SK-N-SH (cell line): ENCODE results near the gene RIMS1. TPM values are rescaled to one million over a fixed set of nuclear protein-coding genes. Genes with fewer than 3 reads are reported as not detected.

ENCODE experiments used
- CTCF ChIA-PET: fragments of 300-600, 350-600 bp; formaldehyde crosslinking; extraction: SDS; loops from one replicate; lab custom pipeline; 2021; lab: Yijun Ruan, JAX
- POLR2A ChIA-PET: fragments of 350-600 bp; sonication (Branson Sonifier 250); formaldehyde crosslinking; extraction: SDS; loops from one replicate; lab custom pipeline; 2020; ENCODE audit warnings: antibody characterized with exemption, inconsistent platforms; lab: Yijun Ruan, JAX
- DNase-seq: peaks from one replicate; pipeline ENCODE4 v3.0.0; 2012
- H2AFZ ChIP-seq: fragments of 200-600 bp; sonication (generic); 2 replicates; pipeline ENCODE4 v1.8.1; 2016; ENCODE audit warnings: antibody characterized with exemption, mild to moderate bottlenecking, low read depth
- H3F3A ChIP-seq: fragments of 200-600 bp; sonication (generic); replicated peaks from 2 replicates; pipeline ENCODE3; 2016; ENCODE audit warnings: antibody characterized with exemption, mild to moderate bottlenecking; ENCODE audit not compliant: insufficient read depth
- H3K27ac ChIP-seq, 2 experiments: fragments of 200-500 bp in 1 of 2; fragments of 200-600 bp in 1 of 2; sonication (Bioruptor generic) in 1 of 2; sonication (generic), shearing (Covaris generic) in 1 of 2; 2 replicates each; pipeline versions ENCODE4 v1.5.1 to v1.6.1; 2014 to 2016; ENCODE audit warnings: low read depth in 2 of 2, inconsistent platforms in 1 of 2, low read length in 1 of 2, mild to moderate bottlenecking in 1 of 2, mixed read lengths in 1 of 2
- H3K27me3 ChIP-seq: fragments of 200-600 bp; sonication (generic), shearing (Covaris generic); 2 replicates; pipeline ENCODE4 v1.6.1; 2016; ENCODE audit warnings: mixed run types; ENCODE audit not compliant: insufficient read depth
- H3K36me3 ChIP-seq, 2 experiments: fragments of 200-500 bp in 1 of 2; fragments of 200-600 bp in 1 of 2; sonication (Bioruptor generic) in 1 of 2; sonication (generic) in 1 of 2; replicated peaks in 1 of 2; 2 replicates each; pipeline versions ENCODE3 to v1.5.1; 2014 to 2016; ENCODE audit warnings: low read length in 1 of 2, mild to moderate bottlenecking in 1 of 2; ENCODE audit not compliant: insufficient read depth in 2 of 2, control insufficient read depth in 1 of 2
- H3K4me1 ChIP-seq, 2 experiments: fragments of 200-500 bp in 1 of 2; fragments of 200-600 bp in 1 of 2; sonication (Bioruptor generic) in 1 of 2; sonication (generic), shearing (Covaris generic) in 1 of 2; 2 replicates each; pipeline versions ENCODE4 v1.5.1 to v1.6.1; 2014 to 2016; ENCODE audit warnings: low read depth in 1 of 2, low read length in 1 of 2, mixed run types in 1 of 2; ENCODE audit not compliant: insufficient read depth in 2 of 2, control insufficient read depth in 1 of 2
- H3K4me2 ChIP-seq: fragments of 200-600 bp; sonication (generic), shearing (Covaris generic); 2 replicates; pipeline ENCODE4 v1.6.1; 2017; ENCODE audit warnings: mixed run types
- H3K4me3 ChIP-seq, 2 experiments: fragments of 200-500 bp in 1 of 2; fragments of 200-600 bp in 1 of 2; sonication (Bioruptor generic) in 1 of 2; sonication (generic), shearing (Covaris generic) in 1 of 2; 2 replicates each; pipeline versions ENCODE4 v1.5.1 to v1.8.1; 2014 to 2016; ENCODE audit warnings: low read depth in 2 of 2, inconsistent platforms in 1 of 2, low read length in 1 of 2, mild to moderate bottlenecking in 1 of 2, mixed read lengths in 1 of 2, moderate library complexity in 1 of 2
- H3K79me2 ChIP-seq: fragments of 200-600 bp; sonication (generic); 2 replicates; pipeline ENCODE4 v1.8.1; 2017; ENCODE audit warnings: mild to moderate bottlenecking; ENCODE audit not compliant: insufficient read depth
- H3K9ac ChIP-seq: fragments of 200-600 bp; sonication (generic); 2 replicates; pipeline ENCODE4 v1.6.1; 2017; ENCODE audit warnings: mixed run types
- H3K9me2 ChIP-seq: fragments of 200-600 bp; sonication (generic); 2 replicates; pipeline ENCODE4 v1.6.1; 2017; ENCODE audit warnings: mixed run types
- H3K9me3 ChIP-seq: fragments of 200-600 bp; sonication (generic); 2 replicates; pipeline ENCODE4 v1.6.1; 2017; ENCODE audit warnings: mixed run types, mild to moderate bottlenecking, moderate library complexity
- H4K20me1 ChIP-seq: fragments of 200-600 bp; sonication (generic); 2 replicates; pipeline ENCODE4 v1.6.1; 2017; ENCODE audit warnings: mild to moderate bottlenecking, mixed run types; ENCODE audit not compliant: insufficient read depth
- CTCF ChIP-seq: fragments of 200-600 bp; sonication (generic); IDR thresholded peaks from 2 replicates; pipeline ENCODE4 v1.6.1; 2017; ENCODE audit warnings: antibody characterized with exemption, mild to moderate bottlenecking, moderate library complexity
- EZH2phosphoT487 ChIP-seq: fragments of 200-600 bp; sonication (generic); IDR thresholded peaks from 2 replicates; pipeline ENCODE4 v1.6.1; 2017; ENCODE audit warnings: low read depth, mixed run types, mild to moderate bottlenecking, antibody characterized with exemption, moderate library complexity, borderline replicate concordance
- FOXJ3 ChIP-seq: sonication (generic); formaldehyde crosslinking; IDR thresholded peaks from 2 replicates; pipeline ENCODE4 v1.5.1; 2020; ENCODE audit warnings: mild to moderate bottlenecking, missing genetic modification reagents
- REST ChIP-seq: IDR thresholded peaks from 2 replicates; pipeline ENCODE4 v1.6.1; 2012; ENCODE audit warnings: mild to moderate bottlenecking, low read depth, low read length, moderate library complexity
- USF2 ChIP-seq: fragments of 150-350 bp; IDR thresholded peaks from 2 replicates; pipeline ENCODE4 v1.6.1; 2017; ENCODE audit warnings: antibody characterized with exemption, low read length, low read depth, borderline replicate concordance
- ZBTB33 ChIP-seq: IDR thresholded peaks from 2 replicates; pipeline ENCODE4 v1.4.0; 2012; ENCODE audit warnings: low read depth, borderline replicate concordance
- WGBS: methylation state at CpG from one replicate; pipeline ENCODE4 v1.1.6; 2017; ENCODE audit warnings: low lambda C conversion rate; 5-methylcytosine and 5-hydroxymethylcytosine counted together
- polyA plus RNA-seq, 3 experiments: library from polyadenylated mRNA; depleted of rRNA; stranded (reverse); fragments of >200 nt; gene quantifications; 2 replicates each; pipeline ENCODE4 v1.2.3, GENCODE V29; 2012

Gene RIMS1
- polyA plus RNA-seq, 1 of the 3 experiments (the other 2 are of a cell fraction): 0.20 TPM

- Histone ChIP-seq H2AFZ (peak overlapping the region; percentile 46; the same call in 1 of the 2 replicates), H3K27ac (no peak overlapping the region), H3K9me2 (no peaks in the 10 kb centered on the region), H3K4me3 (no peak overlapping the region), H3F3A (no peaks in the 10 kb centered on the region), H3K79me2 (no peaks in the 10 kb centered on the region), H3K9me3 (no peaks in the 10 kb centered on the region), H3K4me1 (no peaks in the 10 kb centered on the region; a peak in 1 of 4 replicates), H3K9ac (no peak overlapping the region), H3K36me3 (no peaks in the 10 kb centered on the region), H3K4me2 (no peak overlapping the region), H3K27me3 (no peaks in the 10 kb centered on the region), H4K20me1 (no peaks in the 10 kb centered on the region)
- ChIA-PET POLR2A (interaction anchor here (0.6 kb wide), 1 partner anchor 16 kb away, joined by 3 read pairs; no protein-coding TSS in a partner anchor), CTCF (interaction anchor here (1.0 kb wide), 1 partner anchor 26 kb away, joined by 3 read pairs; no protein-coding TSS in a partner anchor)
- no peak for DNase-seq
- WGBS: 68% methylated on average over 8 of the region's 8 CpGs
- no peak for TF ChIP-seq REST
- no peak for TF ChIP-seq FOXJ3
- TF ChIP-seq EZH2phosphoT487: no peak
- TF ChIP-seq USF2: no peak
Observed at GRCh38 chr6:72386324-72386723, 500.0 kb downstream of the RIMS1 start.

GRCh38 chr6:72389698-72390097 lies 503.3 kb downstream of the RIMS1 start:
- Histone ChIP-seq H4K20me1 (no peaks in the 10 kb centered on the region), H3K4me3 (no peak overlapping the region), H3K27me3 (no peaks in the 10 kb centered on the region), H3K79me2 (no peaks in the 10 kb centered on the region), H3K9ac (no peak overlapping the region), H3K27ac (no peak overlapping the region), H3K9me3 (no peaks in the 10 kb centered on the region), H3K36me3 (no peaks in the 10 kb centered on the region), H2AFZ (no peak overlapping the region), H3K4me2 (no peak overlapping the region), H3K4me1 (no peaks in the 10 kb centered on the region; a peak in 1 of 4 replicates), H3F3A (no peaks in the 10 kb centered on the region), H3K9me2 (no peaks in the 10 kb centered on the region; the same call in 1 of the 2 replicates)
- 97% methylated on average over 1 of the region's 1 CpG for WGBS
- CTCF ChIA-PET: no interaction called here
- no peak for DNase-seq
- no peak for TF ChIP-seq USF2
- no peak for TF ChIP-seq CTCF
- TF ChIP-seq EZH2phosphoT487: no peak
- no peak for TF ChIP-seq ZBTB33
- POLR2A ChIA-PET: no interaction called here
